Loucy (cell line): ENCODE results near the gene IL12RB1.
A peak's percentile ranks its signal among the peaks of the same experiment; 100 is the strongest.

Experiments used
- H2AFZ ChIP-seq: fragments of 200-600 bp; sonication (generic); 2 replicates; pipeline ENCODE4 v1.6.0; 2016; ENCODE audit warnings: antibody characterized with exemption, mild to moderate bottlenecking, low read length, moderate library complexity
- H3F3A ChIP-seq: fragments of 200-600 bp; 2 replicates; pipeline ENCODE4 v1.6.0; 2016; ENCODE audit warnings: antibody characterized with exemption, low read depth, mild to moderate bottlenecking
- H3K27me3 ChIP-seq: fragments of 200-600 bp; sonication (generic); 2 replicates; pipeline ENCODE4 v1.6.1; 2014; ENCODE audit warnings: low read length, mild to moderate bottlenecking; ENCODE audit not compliant: insufficient read depth, poor library complexity, severe bottlenecking
- H3K36me3 ChIP-seq: fragments of 200-600 bp; sonication (generic); 2 replicates; pipeline ENCODE4 v1.6.1; 2016; ENCODE audit warnings: low read length; ENCODE audit not compliant: insufficient read depth
- H3K4me1 ChIP-seq: fragments of 200-600 bp; sonication (generic); 2 replicates; pipeline ENCODE4 v1.5.1; 2014; ENCODE audit warnings: low read length, mild to moderate bottlenecking; ENCODE audit not compliant: insufficient read depth, poor library complexity, severe bottlenecking
- H3K4me2 ChIP-seq: fragments of 200-600 bp; sonication (generic); 2 replicates; pipeline ENCODE4 v1.6.0; 2014; ENCODE audit warnings: antibody characterized with exemption, low read length, low read depth, mild to moderate bottlenecking; ENCODE audit not compliant: poor library complexity, severe bottlenecking
- H3K4me3 ChIP-seq: fragments of 200-600 bp; sonication (generic); 2 replicates; pipeline ENCODE4 v1.5.1; 2014; ENCODE audit warnings: low read length, mild to moderate bottlenecking, mixed read lengths; ENCODE audit not compliant: poor library complexity, severe bottlenecking
- H3K79me2 ChIP-seq: fragments of 200-600 bp; sonication (generic); 2 replicates; pipeline ENCODE4 v1.6.1; 2014; ENCODE audit warnings: low read length; ENCODE audit not compliant: insufficient read depth
- H3K9ac ChIP-seq: fragments of 200-600 bp; sonication (generic); 2 replicates; pipeline ENCODE4 v1.6.0; 2014; ENCODE audit warnings: mild to moderate bottlenecking, low read depth, low read length, moderate library complexity; ENCODE audit not compliant: poor library complexity, severe bottlenecking
- H3K9me2 ChIP-seq: fragments of 200-600 bp; sonication (generic); replicated peaks from 2 replicates; pipeline ENCODE4 v1.6.1; 2016; ENCODE audit warnings: low read depth, low read length, mixed read lengths
- H3K9me3 ChIP-seq: fragments of 200-600 bp; sonication (generic); 2 replicates; pipeline ENCODE4 v1.6.1; 2014; ENCODE audit warnings: mild to moderate bottlenecking, antibody characterized with exemption, low read length, low read depth; ENCODE audit not compliant: insufficient read depth
- H4K20me1 ChIP-seq: fragments of 200-600 bp; sonication (generic); 2 replicates; pipeline ENCODE4 v1.6.0; 2014; ENCODE audit warnings: antibody characterized with exemption, low read length, mild to moderate bottlenecking; ENCODE audit not compliant: insufficient read depth, poor library complexity, severe bottlenecking
- EZH2phosphoT487 ChIP-seq: fragments of 200-600 bp; IDR thresholded peaks from 2 replicates; pipeline ENCODE4 v1.6.1; 2018; ENCODE audit warnings: antibody characterized with exemption, mild to moderate bottlenecking, moderate library complexity, borderline replicate concordance
- TF ChIP-seq, protein P1 (sequence below): fragments of 200-600 bp; sonication (generic); conservative IDR thresholded peaks from 2 replicates; pipeline ENCODE4 v1.5.1; 2014; ENCODE audit warnings: mild to moderate bottlenecking, antibody characterized with exemption, low read length

Gene IL12RB1

DNA sequence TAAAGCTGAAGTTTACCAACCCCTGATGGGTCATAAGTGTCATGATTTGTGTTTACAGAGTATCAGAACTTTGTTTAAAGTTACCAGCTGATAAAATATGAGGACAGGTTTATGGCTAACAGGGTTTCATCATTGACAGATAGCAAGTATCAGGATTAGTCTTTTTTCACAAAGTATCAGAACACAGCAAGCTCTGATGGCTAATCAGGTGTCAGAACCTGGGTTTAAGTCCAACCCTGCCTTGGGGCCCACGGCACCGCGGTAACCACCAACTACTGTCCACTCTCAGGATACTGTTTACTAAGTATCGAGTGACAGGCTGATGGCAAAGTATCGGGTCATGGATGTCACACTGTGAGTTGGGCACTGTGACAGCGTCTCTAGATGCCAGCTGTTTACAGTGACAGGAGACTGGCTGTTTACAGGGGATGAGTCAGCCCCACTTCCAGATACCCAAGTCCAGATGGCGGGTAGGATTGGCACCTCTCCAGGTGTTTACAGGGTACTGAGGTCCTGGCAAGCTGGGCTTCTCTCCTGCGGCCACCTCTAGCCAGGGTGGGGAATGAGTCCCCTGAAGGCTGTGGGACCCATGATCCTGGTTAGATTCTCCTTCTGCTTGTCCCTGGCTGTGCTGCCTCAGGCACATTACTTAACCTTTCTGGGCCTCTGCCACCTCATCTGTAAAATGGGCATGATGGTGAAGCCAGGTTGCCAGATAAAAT, 57.0 kb downstream of the IL12RB1 start:
- Histone ChIP-seq H3K27me3 (no peaks in the 10 kb centered on the region), H3K36me3 (no peaks in the 10 kb centered on the region), H3F3A (no peaks in the 10 kb centered on the region), H2AFZ (no peak overlapping the region), H4K20me1 (no peaks in the 10 kb centered on the region), H3K9me3 (no peaks in the 10 kb centered on the region), H3K4me3 (no peak overlapping the region), H3K79me2 (no peaks in the 10 kb centered on the region), H3K9ac (no peak overlapping the region), H3K4me1 (peaks cover 8% of the 10 kb centered on the region), H3K9me2 (no peaks in the 10 kb centered on the region), H3K4me2 (no peak overlapping the region)
- TF ChIP-seq EZH2phosphoT487 = no peak
- TF ChIP-seq, protein P1, sequence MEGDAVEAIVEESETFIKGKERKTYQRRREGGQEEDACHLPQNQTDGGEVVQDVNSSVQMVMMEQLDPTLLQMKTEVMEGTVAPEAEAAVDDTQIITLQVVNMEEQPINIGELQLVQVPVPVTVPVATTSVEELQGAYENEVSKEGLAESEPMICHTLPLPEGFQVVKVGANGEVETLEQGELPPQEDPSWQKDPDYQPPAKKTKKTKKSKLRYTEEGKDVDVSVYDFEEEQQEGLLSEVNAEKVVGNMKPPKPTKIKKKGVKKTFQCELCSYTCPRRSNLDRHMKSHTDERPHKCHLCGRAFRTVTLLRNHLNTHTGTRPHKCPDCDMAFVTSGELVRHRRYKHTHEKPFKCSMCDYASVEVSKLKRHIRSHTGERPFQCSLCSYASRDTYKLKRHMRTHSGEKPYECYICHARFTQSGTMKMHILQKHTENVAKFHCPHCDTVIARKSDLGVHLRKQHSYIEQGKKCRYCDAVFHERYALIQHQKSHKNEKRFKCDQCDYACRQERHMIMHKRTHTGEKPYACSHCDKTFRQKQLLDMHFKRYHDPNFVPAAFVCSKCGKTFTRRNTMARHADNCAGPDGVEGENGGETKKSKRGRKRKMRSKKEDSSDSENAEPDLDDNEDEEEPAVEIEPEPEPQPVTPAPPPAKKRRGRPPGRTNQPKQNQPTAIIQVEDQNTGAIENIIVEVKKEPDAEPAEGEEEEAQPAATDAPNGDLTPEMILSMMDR = no peak

DNA sequence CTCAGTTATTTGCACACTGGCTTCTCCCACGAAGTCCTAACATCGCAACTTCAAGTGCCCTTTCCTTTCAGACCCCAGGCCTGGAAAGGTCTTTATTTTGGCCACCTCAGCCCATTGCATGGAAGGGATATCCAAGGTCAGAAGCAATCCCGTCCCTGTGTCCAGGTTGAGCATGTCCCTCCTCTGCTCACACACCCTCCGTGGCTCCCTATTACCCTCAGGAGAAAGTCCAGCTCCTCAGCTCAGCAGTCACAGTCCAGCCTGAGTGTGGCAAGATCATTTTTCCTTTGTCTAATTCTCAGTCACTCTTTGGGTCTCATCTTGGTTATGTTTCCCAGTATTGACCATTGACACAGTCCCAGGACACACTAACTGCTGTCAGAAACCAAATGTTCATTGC, 59.6 kb downstream of the IL12RB1 start:
- Histone ChIP-seq H3K27me3 (no peaks in the 10 kb centered on the region), H3K36me3 (no peaks in the 10 kb centered on the region), H3K4me2 (no peak overlapping the region), H2AFZ (no peak overlapping the region), H3K4me3 (no peak overlapping the region), H3F3A (no peaks in the 10 kb centered on the region), H4K20me1 (no peaks in the 10 kb centered on the region), H3K4me1 (peaks cover 26% of the 10 kb centered on the region), H3K9ac (no peak overlapping the region), H3K9me3 (no peaks in the 10 kb centered on the region), H3K79me2 (peaks cover 16% of the 10 kb centered on the region), H3K9me2 (no peaks in the 10 kb centered on the region)
- TF ChIP-seq EZH2phosphoT487 = no peak
- TF ChIP-seq, protein P1 = no peak

DNA sequence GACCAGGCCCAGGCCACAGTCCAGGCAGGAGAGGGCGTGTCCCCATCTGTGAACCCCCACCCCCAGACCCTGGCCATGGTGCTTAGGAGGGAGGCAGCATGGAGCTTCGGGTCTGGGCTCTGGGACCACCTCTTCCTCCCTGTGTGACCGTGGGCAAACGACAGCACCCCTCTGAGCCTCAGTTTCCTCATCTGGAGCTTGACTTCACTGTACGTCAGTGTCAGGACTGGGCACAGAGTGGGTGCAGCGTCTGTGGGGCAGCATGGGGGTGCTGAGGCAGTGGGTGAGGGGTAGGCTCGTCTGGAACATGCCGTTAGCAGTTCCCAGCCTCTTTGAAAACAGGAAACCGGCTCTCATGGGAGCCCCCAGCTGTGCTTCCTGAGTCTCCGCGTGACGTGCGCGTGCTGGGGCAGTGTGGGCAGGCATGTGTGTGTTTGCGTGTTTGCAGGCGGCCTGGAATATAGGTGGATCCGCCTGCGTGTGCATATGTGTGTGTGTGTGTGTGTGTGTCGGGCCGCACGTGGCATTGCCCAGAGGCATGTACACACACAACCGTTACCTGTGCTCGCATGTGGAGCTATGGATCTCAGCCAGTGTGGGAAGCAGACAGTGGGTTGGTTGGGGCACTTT, 63.0 kb downstream of the IL12RB1 start:
- Histone ChIP-seq H3K4me3 (peak overlapping the region; percentile 86), H3K9me3 (no peaks in the 10 kb centered on the region), H2AFZ (no peak overlapping the region), H3K9me2 (no peaks in the 10 kb centered on the region), H3K4me2 (peak overlapping the region; percentile 81), H3K4me1 (peaks cover 23% of the 10 kb centered on the region), H3K9ac (peak overlapping the region; percentile 97), H4K20me1 (no peaks in the 10 kb centered on the region), H3K36me3 (no peaks in the 10 kb centered on the region), H3F3A (no peaks in the 10 kb centered on the region), H3K27me3 (no peaks in the 10 kb centered on the region), H3K79me2 (peaks cover 16% of the 10 kb centered on the region)
- no peak for TF ChIP-seq EZH2phosphoT487
- TF ChIP-seq, protein P1 = no peak
